GM12891 (cell line): ENCODE results near the gene PSMD1.

ENCODE experiments used
- PAX5 ChIP-seq: IDR thresholded peaks from 2 replicates; pipeline ENCODE4 v1.6.1; 2011; ENCODE audit warnings: low read length, moderate library complexity, mild to moderate bottlenecking; ENCODE audit not compliant: insufficient read depth, severe bottlenecking
- POLR2A ChIP-seq: IDR thresholded peaks from 2 replicates; pipeline ENCODE4 v1.6.1; 2011; ENCODE audit warnings: low read depth, low read length, control low read depth
- POLR2AphosphoS5 ChIP-seq: IDR thresholded peaks from 2 replicates; pipeline ENCODE4 v1.6.1; 2011; ENCODE audit warnings: low read depth, low read length, control low read depth
- SPI1 ChIP-seq: IDR thresholded peaks from 2 replicates; pipeline ENCODE4 v1.6.1; 2011; ENCODE audit warnings: low read depth, low read length, control low read depth
- TAF1 ChIP-seq: IDR thresholded peaks from 2 replicates; pipeline ENCODE4 v1.6.1; 2011; ENCODE audit warnings: low read depth, low read length, control low read depth

GRCh38 chr2:231189571-231190495 is 133.2 kb downstream of the PSMD1 start:
- TF ChIP-seq POLR2A (no peak), TAF1 (no peak), POLR2AphosphoS5 (no peak), PAX5 (no peak), SPI1 (no peak)
